CD8-positive, alpha-beta memory T cell (primary cell): ENCODE results near the gene DUOXA2. TPM values are rescaled to one million over a fixed set of nuclear protein-coding genes. Genes with fewer than 3 reads are reported as not detected.

Source experiments
- CTCF ChIA-PET: fragments of 350-600 bp; sonication (Branson Sonifier 250); formaldehyde crosslinking; loops from one replicate; lab custom pipeline; 2021; ENCODE audit warnings: antibody characterized with exemption; lab: Charles Lee
- POLR2A ChIA-PET: fragments of 350-600 bp; sonication (Branson Sonifier 250); formaldehyde crosslinking; loops from one replicate; lab custom pipeline; 2021; ENCODE audit warnings: antibody characterized with exemption; lab: Charles Lee
- DNase-seq, 5 donors: peaks; one replicate each; pipeline versions ENCODE4 v3.0.0 to v3.0.0-alpha.2; 2020 to 2022; ENCODE audit warnings: mixed read lengths in 1 of 5
- H3K27ac ChIP-seq: one replicate; pipeline ENCODE4 v1.7.0; 2013; ENCODE audit warnings: low read depth, mild to moderate bottlenecking, low read length, moderate library complexity
- H3K27me3 ChIP-seq: 2 replicates; pipeline ENCODE4 v1.7.0; 2013; ENCODE audit warnings: low read length, mild to moderate bottlenecking; ENCODE audit not compliant: insufficient read depth, poor library complexity, severe bottlenecking
- H3K36me3 ChIP-seq: 2 replicates; pipeline ENCODE4 v1.7.0; 2013; ENCODE audit warnings: mild to moderate bottlenecking, low read length, moderate library complexity; ENCODE audit not compliant: insufficient read depth
- H3K4me1 ChIP-seq: 2 replicates; pipeline ENCODE4 v1.7.0; 2013; ENCODE audit warnings: mild to moderate bottlenecking, low read length, moderate library complexity; ENCODE audit not compliant: insufficient read depth
- H3K4me3 ChIP-seq: 2 replicates; pipeline ENCODE4 v1.7.0; 2013; ENCODE audit warnings: mild to moderate bottlenecking, low read length
- H3K9me3 ChIP-seq: 2 replicates; pipeline ENCODE4 v1.7.0; 2013; ENCODE audit warnings: mild to moderate bottlenecking, low read length
- H3K27ac Mint-ChIP-seq, 8 donors: one replicate each; pipeline ENCODE4 v1.8.0; 2020 to 2021; ENCODE audit warnings: mixed read lengths in 8 of 8, mild to moderate bottlenecking in 6 of 8, inconsistent platforms in 3 of 8, moderate library complexity in 3 of 8
- H3K27me3 Mint-ChIP-seq, 2 donors: one replicate each; pipeline ENCODE4 v1.8.0; 2020 to 2021; ENCODE audit warnings: mixed read lengths in 2 of 2, mild to moderate bottlenecking in 1 of 2, moderate library complexity in 1 of 2
- H3K36me3 Mint-ChIP-seq, 3 donors: one replicate each; pipeline ENCODE4 v1.8.0; 2020 to 2021; ENCODE audit warnings: mixed read lengths in 3 of 3, inconsistent platforms in 1 of 3, mild to moderate bottlenecking in 1 of 3
- H3K4me1 Mint-ChIP-seq, 3 donors: one replicate each; pipeline ENCODE4 v1.8.0; 2020 to 2021; ENCODE audit warnings: mixed read lengths in 3 of 3, inconsistent platforms in 1 of 3, mild to moderate bottlenecking in 1 of 3
- H3K4me3 Mint-ChIP-seq, 7 donors: one replicate each; pipeline ENCODE4 v1.8.0; 2020 to 2021; ENCODE audit warnings: mixed read lengths in 7 of 7, mild to moderate bottlenecking in 6 of 7, moderate library complexity in 4 of 7, inconsistent platforms in 2 of 7
- H3K9me3 Mint-ChIP-seq, 5 donors: one replicate each; pipeline ENCODE4 v1.8.0; 2020 to 2022; ENCODE audit warnings: mixed read lengths in 5 of 5, mild to moderate bottlenecking in 3 of 5, moderate library complexity in 2 of 5, inconsistent platforms in 1 of 5
- polyA plus RNA-seq: library from polyadenylated mRNA; unstranded; fragments of 300-500 nt; fragmentation: Illumina TruSeq; gene quantifications from one replicate; pipeline ENCODE4 v1.2.3, GENCODE V29; 2021
- total RNA-seq, 2 experiments: library from RNA; stranded (reverse); gene quantifications; one replicate each; pipeline ENCODE4 v1.2.3, GENCODE V29; 2021

DUOXA2 gene
- total and polyA plus RNA-seq, 3 experiments from 2014 or later, result not detected

- POLR2A ChIA-PET, result no interaction called here
- Histone ChIP-seq H3K9me3 (no peaks in the 10 kb centered on the region), H3K27ac (no peak overlapping the region), H3K4me1 (peaks cover 15% of the 10 kb centered on the region), H3K27me3 (no peaks in the 10 kb centered on the region), H3K4me3 (no peak overlapping the region), H3K36me3 (no peaks in the 10 kb centered on the region)
- no peaks in the 10 kb centered on the region for H3K27me3 Mint-ChIP-seq
- H3K36me3 Mint-ChIP-seq, result peaks cover 0 to 4% (median 2%) of the 10 kb centered on the region in 3 donors
- peak overlapping the region; percentile 50 to 97 (median 78) for H3K27ac Mint-ChIP-seq
- CTCF ChIA-PET, result interaction anchor here (1.0 to 3.4 kb wide), 6 partner anchors 11 to 238 kb away, joined by 3 to 18 read pairs (median 8); a partner anchor contains a TSS
- H3K9me3 Mint-ChIP-seq, result no peaks in the 10 kb centered on the region
- H3K4me1 Mint-ChIP-seq, result peaks cover 11 to 23% (median 22%) of the 10 kb centered on the region in 3 donors
- H3K4me3 Mint-ChIP-seq, result peak overlapping the region; percentile 13 to 78 (median 72)
- no peak for DNase-seq
Observed at GRCh38 chr15:45164914-45165313, 50.8 kb downstream of the DUOXA2 start.

- Mint-ChIP-seq H3K27me3 (no peaks in the 10 kb centered on the region), H3K4me3 (peak overlapping the region; percentile 71 to 91 (median 77)), H3K27ac (peak overlapping the region; percentile 57 to 97 (median 87)), H3K9me3 (no peaks in the 10 kb centered on the region), H3K4me1 (peaks cover 9 to 23% (median 22%) of the 10 kb centered on the region in 3 donors), H3K36me3 (peaks cover 0 to 1% (median 0%) of the 10 kb centered on the region in 3 donors)
- CTCF ChIA-PET, result interaction anchor here (1.0 to 3.4 kb wide), 4 partner anchors 15 to 235 kb away, joined by 3 to 13 read pairs (median 6); no protein-coding TSS in a partner anchor
- DNase-seq, result no peak
- Histone ChIP-seq H3K36me3 (no peaks in the 10 kb centered on the region), H3K9me3 (no peaks in the 10 kb centered on the region), H3K4me1 (peaks cover 15% of the 10 kb centered on the region), H3K27ac (no peak overlapping the region), H3K27me3 (no peaks in the 10 kb centered on the region), H3K4me3 (no peak overlapping the region)
- POLR2A ChIA-PET, result no interaction called here
Observed at GRCh38 chr15:45165536-45165935, 51.4 kb downstream of the DUOXA2 start.

- peak overlapping the region; percentile 67 to 89 (median 84) for H3K27ac Mint-ChIP-seq
- H3K9me3 ChIP-seq, result no peaks in the 10 kb centered on the region
- POLR2A ChIA-PET, result interaction anchor here (1.1 to 2.9 kb wide), 6 partner anchors 8 to 40 kb away, joined by 3 to 14 read pairs (median 4); partner anchors contain the start of gene SHF
- no peaks in the 10 kb centered on the region for H3K36me3 ChIP-seq
- H3K27me3 Mint-ChIP-seq, result no peaks in the 10 kb centered on the region
- no peaks in the 10 kb centered on the region for H3K9me3 Mint-ChIP-seq
- H3K4me3 ChIP-seq, result peak overlapping the region; percentile 78
- DNase-seq, result peak; percentile 66 to 87 (median 76)
- peaks cover 15% of the 10 kb centered on the region for H3K4me1 ChIP-seq
- no peaks in the 10 kb centered on the region for H3K36me3 Mint-ChIP-seq
- peaks cover 9 to 22% (median 21%) of the 10 kb centered on the region in 3 donors for H3K4me1 Mint-ChIP-seq
- CTCF ChIA-PET, result interaction anchor here (0.6 to 3.5 kb wide), 21 partner anchors 8 to 233 kb away, joined by 3 to 19 read pairs (median 4); partner anchors contain the start of gene SHF
- H3K27me3 ChIP-seq, result no peaks in the 10 kb centered on the region
- peak overlapping the region; percentile 85 for H3K27ac ChIP-seq
- H3K4me3 Mint-ChIP-seq, result peak overlapping the region; percentile 67 to 91 (median 80)
Observed at GRCh38 chr15:45166834-45167630, 52.9 kb downstream of the DUOXA2 start.

GRCh38 chr15:45167631-45168205, 53.6 kb downstream of the DUOXA2 start:
- no peaks in the 10 kb centered on the region for H3K36me3 Mint-ChIP-seq
- DNase-seq, result no peak
- peaks cover 9 to 22% (median 21%) of the 10 kb centered on the region in 3 donors for H3K4me1 Mint-ChIP-seq
- H3K4me1 ChIP-seq, result peaks cover 15% of the 10 kb centered on the region
- peak overlapping the region; percentile 85 for H3K27ac ChIP-seq
- peak overlapping the region; percentile 67 to 89 (median 80) for H3K27ac Mint-ChIP-seq
- peak overlapping the region; percentile 78 for H3K4me3 ChIP-seq
- no peaks in the 10 kb centered on the region for H3K9me3 ChIP-seq
- H3K27me3 Mint-ChIP-seq, result no peaks in the 10 kb centered on the region
- peak overlapping the region; percentile 67 to 91 (median 80) for H3K4me3 Mint-ChIP-seq
- POLR2A ChIA-PET, result interaction anchor here (1.1 to 2.9 kb wide), 6 partner anchors 9 to 41 kb away, joined by 3 to 14 read pairs (median 4); partner anchors contain the start of gene SHF
- H3K36me3 ChIP-seq, result no peaks in the 10 kb centered on the region
- CTCF ChIA-PET, result interaction anchor here (0.6 to 3.5 kb wide), 20 partner anchors 9 to 290 kb away, joined by 3 to 19 read pairs (median 4); partner anchors contain the start of gene SHF
- no peaks in the 10 kb centered on the region for H3K9me3 Mint-ChIP-seq
- H3K27me3 ChIP-seq, result no peaks in the 10 kb centered on the region

Other genes with a start within 250 kb of the DUOXA2 start
- gene TERB2, start 157.6 kb upstream of the DUOXA2 start, total RNA-seq, result not detected
- gene TERB2, start 157.6 kb upstream of the DUOXA2 start, polyA plus RNA-seq, result not detected
- gene SORD, start 91.1 kb upstream of the DUOXA2 start, total RNA-seq, result 10 to 100 TPM; 23.0 to 23.1 TPM
- gene SORD, start 91.1 kb upstream of the DUOXA2 start, polyA plus RNA-seq, result 7.8 TPM
- gene DUOX2, start 154 bp upstream of the DUOXA2 start, total RNA-seq, result not detected
- gene DUOX2, start 154 bp upstream of the DUOXA2 start, polyA plus RNA-seq, result not detected
- gene DUOXA1, start 15.6 kb downstream of the DUOXA2 start, total RNA-seq, result under 1 TPM in 1 of 2 experiments, not detected in 1; 0.09 TPM
- gene DUOXA1, start 15.6 kb downstream of the DUOXA2 start, polyA plus RNA-seq, result 0.29 TPM
- under 1 TPM in 1 of 2 experiments, not detected in 1; 0.11 TPM for gene DUOX1, start 15.7 kb downstream of the DUOXA2 start, total RNA-seq
- gene DUOX1, start 15.7 kb downstream of the DUOXA2 start, polyA plus RNA-seq, result 1.2 TPM
- 10 to 100 TPM; 25.4 to 29.5 TPM for gene SHF, start 73.6 kb downstream of the DUOXA2 start, total RNA-seq
- 1.5 TPM for gene SHF, start 73.6 kb downstream of the DUOXA2 start, polyA plus RNA-seq
- gene SLC28A2, start 137.9 kb downstream of the DUOXA2 start, total RNA-seq, result not detected
- not detected for gene SLC28A2, start 137.9 kb downstream of the DUOXA2 start, polyA plus RNA-seq